K562 (cell line): ENCODE measurements around the gene PRR16. TPM values are rescaled to one million over a fixed set of nuclear protein-coding genes. Genes with fewer than 3 reads are reported as not detected.

Experiments
- ATAC-seq: fragments of 200-7000 bp; cut with Tn5 transposase; 3 replicates; pipeline ENCODE4 v1.9.1; 2020; ENCODE audit warnings: moderate library complexity
- BruUV-seq: library from RNA; stranded (reverse); fragments of 400-500 nt; replicated peaks from 2 replicates; lab custom pipeline; 2021; lab: Mats Ljungman, UMichigan
- CTCF ChIA-PET: fragments of 300-600 bp; formaldehyde crosslinking; extraction: SDS; loops from one replicate; lab custom pipeline; 2021; ENCODE audit warnings: low intra/inter-chr PET ratio; lab: Yijun Ruan, JAX
- POLR2A ChIA-PET: fragments of 300-600, 350-650 bp; sonication (Branson Sonifier 250); formaldehyde crosslinking; extraction: SDS; loops from one replicate; lab custom pipeline; 2021; ENCODE audit warnings: antibody characterized with exemption, inconsistent platforms; lab: Yijun Ruan, JAX
- DNase-seq, 4 experiments: peaks; one replicate each; pipeline versions ENCODE4 v3.0.0 to v3.0.0-alpha.2; 2011 to 2018; ENCODE audit warnings: low spot score in 3 of 4, mixed read lengths in 3 of 4; ENCODE audit errors: extremely low read depth in 1 of 4
- FAIRE-seq: peaks from 2 replicates; lab custom pipeline; 2011; peaks lifted over from hg19 to GRCh38; lab: Jason Lieb, UNC
- H2AFZ ChIP-seq: 2 replicates; pipeline ENCODE4 v1.6.0; 2011; ENCODE audit warnings: low read depth, low read length, control low read depth, inconsistent platforms
- H3K27ac ChIP-seq: fragments of 200-600 bp; 3 replicates; pipeline ENCODE4 v1.8.0; 2011; ENCODE audit warnings: low read depth, mild to moderate bottlenecking, control low read depth, inconsistent platforms, low read length, moderate library complexity, mixed read lengths; ENCODE audit errors: extremely low read depth
- H3K27me3 ChIP-seq, 2 experiments: fragments of 300-600 bp in 1 of 2; 2 replicates in 1 of 2; 3 replicates in 1 of 2; pipeline versions ENCODE4 v1.6.0 to v1.8.0; 2011; ENCODE audit warnings: inconsistent platforms in 2 of 2, low read length in 2 of 2, mild to moderate bottlenecking in 1 of 2, mixed read lengths in 1 of 2, moderate library complexity in 1 of 2; ENCODE audit not compliant: control insufficient read depth in 2 of 2, insufficient read depth in 2 of 2
- H3K36me3 ChIP-seq: fragments of 300-600 bp; 3 replicates; pipeline ENCODE4 v1.8.0; 2011; ENCODE audit warnings: mild to moderate bottlenecking, low read length, inconsistent platforms; ENCODE audit not compliant: control insufficient read depth, insufficient read depth
- H3K4me1 ChIP-seq, 2 experiments: fragments of 200-600 bp in 1 of 2; replicated peaks in 1 of 2; 2 replicates in 1 of 2; 3 replicates in 1 of 2; pipeline versions ENCODE4 v1.5.1 to v1.8.0; 2011; ENCODE audit warnings: inconsistent platforms in 2 of 2, low read length in 2 of 2, mild to moderate bottlenecking in 1 of 2, mixed read lengths in 1 of 2, moderate library complexity in 1 of 2; ENCODE audit not compliant: control insufficient read depth in 2 of 2, insufficient read depth in 2 of 2
- H3K4me2 ChIP-seq: 2 replicates; pipeline ENCODE4 v1.6.1; 2011; ENCODE audit warnings: low read length, control low read depth, inconsistent platforms, mixed read lengths; ENCODE audit not compliant: insufficient read depth
- H3K4me3 ChIP-seq: fragments of 200-600 bp; sonication (generic), shearing (Covaris generic); 2 replicates; pipeline ENCODE4 v1.5.1; 2016; ENCODE audit warnings: control low read depth, inconsistent platforms
- H3K79me2 ChIP-seq: fragments of 200-600 bp; 3 replicates; pipeline ENCODE4 v1.8.0; 2011; ENCODE audit warnings: low read length, inconsistent platforms; ENCODE audit not compliant: control insufficient read depth, insufficient read depth
- H3K9ac ChIP-seq, 2 experiments: 2 replicates each; pipeline versions ENCODE4 v1.6.0 to v1.6.1; 2011; ENCODE audit warnings: low read depth in 2 of 2, low read length in 2 of 2, control low read depth in 1 of 2, inconsistent platforms in 1 of 2, mild to moderate bottlenecking in 1 of 2, mixed read lengths in 1 of 2; ENCODE audit not compliant: insufficient read depth in 1 of 2
- H3K9me1 ChIP-seq: one replicate; pipeline ENCODE4 v1.6.0; 2011; ENCODE audit warnings: inconsistent platforms, mild to moderate bottlenecking, low read length, moderate library complexity; ENCODE audit not compliant: control insufficient read depth, insufficient read depth
- H3K9me3 ChIP-seq: replicated peaks from 2 replicates; pipeline ENCODE4 v1.5.1; 2011; ENCODE audit warnings: low read depth, low read length, inconsistent platforms; ENCODE audit not compliant: control insufficient read depth, insufficient read depth
- H4K20me1 ChIP-seq: replicated peaks from 2 replicates; pipeline ENCODE4 v1.6.1; 2011; ENCODE audit warnings: low read length, inconsistent platforms, mixed read lengths; ENCODE audit not compliant: control insufficient read depth, insufficient read depth
- ARNT ChIP-seq, 2 experiments: fragments of 450-650 bp; IDR thresholded peaks; 2 replicates each; pipeline ENCODE4 v1.6.1; 2016; ENCODE audit warnings: mild to moderate bottlenecking in 1 of 2
- CAMTA2 ChIP-seq: fragments of 250-450 bp; sonication (Bioruptor Pico); conservative IDR thresholded peaks from 2 replicates; pipeline ENCODE4 v1.5.1; 2022
- DIDO1 ChIP-seq: fragments of 450-650 bp; IDR thresholded peaks from 2 replicates; pipeline ENCODE4 v1.6.1; 2016; ENCODE audit warnings: low read depth, missing biosample characterization, missing genetic modification characterization
- E2F3 ChIP-seq: fragments of 250-450 bp; sonication (Bioruptor Pico); IDR thresholded peaks from 2 replicates; pipeline ENCODE4 v1.4.0; 2020; ENCODE audit warnings: mild to moderate bottlenecking
- ELK1 ChIP-seq: sonication (generic); formaldehyde crosslinking; IDR thresholded peaks from 2 replicates; pipeline ENCODE4 v1.8.1; 2022; ENCODE audit warnings: missing genetic modification reagents
- ZNF766 ChIP-seq: fragments of 200-800 bp; sonication (Bioruptor generic); conservative IDR thresholded peaks from 2 replicates; pipeline ENCODE4 v1.6.1; 2016; ENCODE audit warnings: missing genetic modification characterization, missing compliant biosample characterization
- WGBS: fragments of 100-300 bp; shearing (Covaris generic); methylation state at CpG from one replicate; pipeline ENCODE4 v1.1.6; 2016; ENCODE audit warnings: low coverage, mixed read lengths; ENCODE audit not compliant: insufficient coverage; ENCODE audit errors: missing lambda C conversion rate; 5-methylcytosine and 5-hydroxymethylcytosine counted together
- in situ Hi-C: fragments of 300-500 bp; cut with MboI; formaldehyde crosslinking; loops from 4 replicates; pipeline ENCODE4 v1.15.0; 2018; ENCODE audit warnings: inconsistent platforms, mixed read lengths
- intact Hi-C: fragments of 100-400 bp; cut with micrococcal nuclease; formaldehyde crosslinking; loops from 2 replicates; pipeline ENCODE4 v1.14.2; 2022
- polyA plus RNA-seq, 8 experiments: library from polyadenylated mRNA; depleted of rRNA in 4 of 8; stranded (reverse) in 5 of 8; unstranded in 3 of 8; fragments of >200 nt; fragmentation: Nextera tagmentation in 2 of 8; fragmentation: Illumina TruSeq in 1 of 8; extraction: Ambion mirVana in 2 of 8; extraction: Trizol in 1 of 8; gene quantifications; 2 replicates each; pipeline versions ENCODE4 v1.2.1 to v1.2.3, GENCODE V29; 2011 to 2014; ENCODE audit warnings: inconsistent platforms in 1 of 8, missing spikeins in 1 of 8
- total RNA-seq, 7 experiments: library from RNA; depleted of rRNA in 6 of 7; stranded (reverse); fragments of >200 nt in 6 of 7; fragmentation: Illumina TruSeq in 2 of 7; extraction: Trizol in 2 of 7; gene quantifications; 2 replicates each; pipeline versions ENCODE4 v1.2.1 to v1.2.3, GENCODE V29; 2011 to 2021; ENCODE audit warnings: low replicate concordance in 1 of 7
- TF ChIP-seq, protein P1 (sequence below): sonication (generic); formaldehyde crosslinking; IDR thresholded peaks from 2 replicates; pipeline ENCODE4 v1.9.0; 2022; ENCODE audit warnings: mild to moderate bottlenecking, missing genetic modification reagents

PRR16 gene
- total and polyA plus RNA-seq, 9 of the 15 experiments (the other 6 are each of a cell fraction or from before 2014, with no cell fraction given), result 0.61 to 10.1 (median 3.3) TPM

GRCh38 chr5:120717381-120717780, 253.3 kb downstream of the PRR16 start:
- Histone ChIP-seq H3K9ac (no peak overlapping the region), H3K27ac (no peak overlapping the region), H2AFZ (no peak overlapping the region), H3K79me2 (no peaks in the 10 kb centered on the region), H3K4me2 (no peak overlapping the region)
- CTCF ChIA-PET, result no interaction called here
- DNase-seq (no peak), FAIRE-seq (no peak)
- intact Hi-C loops, result no loop called here
- BruUV-seq, result no TSS peak
- TF ChIP-seq, protein P1, sequence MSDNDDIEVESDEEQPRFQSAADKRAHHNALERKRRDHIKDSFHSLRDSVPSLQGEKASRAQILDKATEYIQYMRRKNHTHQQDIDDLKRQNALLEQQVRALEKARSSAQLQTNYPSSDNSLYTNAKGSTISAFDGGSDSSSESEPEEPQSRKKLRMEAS (CRISPR knock-in tag), result no peak
- TF ChIP-seq E2F3 (no peak), ZNF766 (CRISPR knock-in tag) (no peak), ELK1 (CRISPR knock-in tag) (no peak), ARNT (IDR thresholded peaks at IDR 0.05) (no peak), CAMTA2 (CRISPR knock-in tag) (no peak), DIDO1 (tag) (no peak)
- TF ChIP-seq, all 486 proteins: peak for 0
- no peaks in the 10 kb centered on the region for H3K9me1 ChIP-seq
- POLR2A ChIA-PET, result no interaction called here
- 2% methylated on average over 3 of the region's 3 CpGs for WGBS
- no peaks in the 10 kb centered on the region for H3K4me1 ChIP-seq
- H3K4me3 ChIP-seq, result no peak overlapping the region
- ATAC-seq, result no peak
- H4K20me1 ChIP-seq, result no peaks in the 10 kb centered on the region
- H3K27me3 ChIP-seq, result no peaks in the 10 kb centered on the region
- H3K36me3 ChIP-seq, result no peaks in the 10 kb centered on the region
- in situ Hi-C loops, result no loop called here
- H3K9me3 ChIP-seq, result no peaks in the 10 kb centered on the region
